Stimulated activated CD4-positive, alpha-beta T cell treated with anti-CD3 and anti-CD28 coated beads, Interleukin-4, amount 100 ng/mL, for 24 hours (primary cell): Measurements from ENCODE around the gene RAB8A.
A peak's percentile ranks its signal among the peaks of the same experiment; 100 is the strongest.
"Not testable (repeated sequence)": the region's sequence is repeated elsewhere in the genome, so short reads cannot be mapped to it uniquely, and the experiment has no call there.

Experiments
- DNase-seq: peaks from one replicate; pipeline ENCODE4 v3.0.0-alpha.2; 2020

Gene RAB8A

GRCh38 chr19:16078759-16079707 lies 32.7 kb upstream of the RAB8A start:
- DNase-seq: peak; percentile 70

- no peak for DNase-seq
Observed at GRCh38 chr19:16084067-16084685, 27.5 kb upstream of the RAB8A start.

- DNase-seq: no peak
Observed at GRCh38 chr19:16085115-16085514, 26.6 kb upstream of the RAB8A start.

GRCh38 chr19:16087404-16087803 lies 24.3 kb upstream of the RAB8A start:
- DNase-seq: not testable (repeated sequence)

GRCh38 chr19:16087940-16088339 lies 23.7 kb upstream of the RAB8A start:
- no peak for DNase-seq

- DNase-seq: no peak
Observed at GRCh38 chr19:16088351-16089009, 23.2 kb upstream of the RAB8A start.

- no peak for DNase-seq
Observed at GRCh38 chr19:16089010-16089846, 22.5 kb upstream of the RAB8A start.

- DNase-seq: no peak
Observed at GRCh38 chr19:16091546-16092475, 19.9 kb upstream of the RAB8A start.

GRCh38 chr19:16094360-16095070 lies 17.2 kb upstream of the RAB8A start:
- DNase-seq: no peak

GRCh38 chr19:16095071-16095571 lies 16.6 kb upstream of the RAB8A start:
- DNase-seq: no peak

- no peak for DNase-seq
Observed at GRCh38 chr19:16096280-16096855, 15.3 kb upstream of the RAB8A start.

- DNase-seq: no peak
Observed at GRCh38 chr19:16098416-16098768, 13.3 kb upstream of the RAB8A start.

GRCh38 chr19:16098821-16099220 lies 12.9 kb upstream of the RAB8A start:
- DNase-seq: no peak

GRCh38 chr19:16099314-16099965 lies 12.2 kb upstream of the RAB8A start:
- DNase-seq: not testable (repeated sequence)

GRCh38 chr19:16100524-16100923 lies 11.2 kb upstream of the RAB8A start:
- no peak for DNase-seq

GRCh38 chr19:16104722-16105121 lies 7.0 kb upstream of the RAB8A start:
- DNase-seq: no peak

- DNase-seq: no peak
Observed at GRCh38 chr19:16106121-16106520, 5.6 kb upstream of the RAB8A start.

- DNase-seq: no peak
Observed at GRCh38 chr19:16111909-16112752, 442 bp downstream of the RAB8A start.

GRCh38 chr19:16112778-16113177 lies 1.1 kb downstream of the RAB8A start:
- DNase-seq: no peak
